ENCODE results near the gene HDAC4. TPM values are rescaled to one million over a fixed set of nuclear protein-coding genes. Genes with fewer than 3 reads are reported as not detected.

The HDAC4 gene
- total RNA-seq, 1 experiment from 2014 or later = 32.0 TPM

- Mint-ChIP-seq H3K9me3 (no peaks in the 10 kb centered on the region), H3K27ac (peak overlapping the region in 2 of 3 experiments; percentile 68 to 89; a peak in 2 of 7 replicates), H3K36me3 (ENCODE audit: insufficient read depth in 1 of 3, low read depth in 3 of 3) (peaks cover 0 to 2% (median 0%) of the 10 kb centered on the region in 3 experiments; a peak in 4 of 7 replicates), H3K27me3 (ENCODE audit: low read depth) (no peaks in the 10 kb centered on the region; the same call in 1 of the 2 replicates), H3K4me1 (peaks cover 33 to 35% of the 10 kb centered on the region in 2 experiments), H3K4me3 (peak overlapping the region; percentile 77 to 88)
- no peak overlapping the region for H4K8ac ChIP-seq (replicated peaks; ENCODE audit: insufficient read length, low read depth, low read length)
- H2BK12ac ChIP-seq (ENCODE audit: insufficient read length, low read depth, low read length) = no peak overlapping the region
- H4K5ac ChIP-seq (ENCODE audit: insufficient read length, low read depth, low read length) = no peak overlapping the region
- no peaks in the 10 kb centered on the region for H3K23me2 ChIP-seq (ENCODE audit: insufficient read length, low read depth, low read length, poor library complexity, severe bottlenecking)
- no peak overlapping the region for H2BK20ac ChIP-seq (ENCODE audit: low read depth, low read length, poor library complexity, severe bottlenecking)
- no peak overlapping the region for H3K23ac ChIP-seq (ENCODE audit: insufficient read length, low read depth, low read length)
- H4K91ac ChIP-seq (ENCODE audit: insufficient read length, low read depth, low read length) = no peak overlapping the region
- peak; percentile 24 for DNase-seq
- no peak overlapping the region for H2BK120ac ChIP-seq (ENCODE audit: low read depth, low read length, poor library complexity, severe bottlenecking)
- H3K79me1 ChIP-seq (ENCODE audit: insufficient read depth, low read depth, low read length, poor library complexity, severe bottlenecking) = no peaks in the 10 kb centered on the region
- WGBS (ENCODE audit: extremely low coverage, insufficient read length, low lambda C conversion rate) = no CpG with 5 or more reads among the region's 8 CpGs
- no peak overlapping the region for H3K14ac ChIP-seq (ENCODE audit: insufficient read depth, low read length)
- no peak overlapping the region for H3K56ac ChIP-seq (ENCODE audit: insufficient read length, low read depth, low read length)
- no peak overlapping the region for H3T11ph ChIP-seq (ENCODE audit: low read length)
- no peak overlapping the region for H2AFZ ChIP-seq (ENCODE audit: low read length)
- no peak for TF ChIP-seq CTCF (conservative IDR thresholded peaks at IDR 0.05)
- no peaks in the 10 kb centered on the region for H3K9me3 ChIP-seq (ENCODE audit: control insufficient read depth, low read depth, low read length)
- H4K20me1 ChIP-seq (ENCODE audit: control insufficient read depth, insufficient read depth, insufficient read length) = no peaks in the 10 kb centered on the region
- H3K27me3 ChIP-seq (ENCODE audit: insufficient read depth, low read length) = no peaks in the 10 kb centered on the region
- no peaks in the 10 kb centered on the region for H3K4me1 ChIP-seq (ENCODE audit: insufficient read depth, low read length)
- H3K79me2 ChIP-seq (ENCODE audit: insufficient read depth, low read length) = peaks cover 21% of the 10 kb centered on the region; the same call in 1 of the 2 replicates
- no peak overlapping the region for H2BK5ac ChIP-seq (ENCODE audit: insufficient read length, low read length)
- H3K9ac ChIP-seq (ENCODE audit: extremely low read depth, insufficient read length, low read length) = peak overlapping the region; percentile 35
- peak overlapping the region; percentile 75 for H3K4me2 ChIP-seq (ENCODE audit: insufficient read depth, insufficient read length, low read length)
- no peak overlapping the region for H3K27ac ChIP-seq (ENCODE audit: insufficient read length, low read depth, low read length)
- no peak overlapping the region for H3K4ac ChIP-seq (ENCODE audit: low read depth, low read length)
- no peak overlapping the region for H3K18ac ChIP-seq (ENCODE audit: insufficient read length, low read depth, low read length)
- H2AK5ac ChIP-seq (ENCODE audit: insufficient read length, low read length) = no peak overlapping the region
- H2BK15ac ChIP-seq (ENCODE audit: low read depth, low read length) = no peak overlapping the region
Observed at GRCh38 chr2:239399433-239399920, 1.3 kb downstream of the HDAC4 start.
